ENCODE measurements around the gene OR2A14.

Gene OR2A14

GRCh38 chr7:144130730-144131129 lies 7.8 kb downstream of the OR2A14 start (continued):
- TF ChIP-seq POU6F1 (CRISPR knock-in tag; IDR thresholded peaks at IDR 0.05; ENCODE audit: borderline replicate concordance, low read depth) = no peak
- no peak for TF ChIP-seq ZC3H10 (CRISPR knock-in tag; IDR thresholded peaks at IDR 0.05)
- TF ChIP-seq ZNF70 (CRISPR knock-in tag; IDR thresholded peaks at IDR 0.05) = no peak
- TF ChIP-seq ZFP3 (CRISPR knock-in tag; IDR thresholded peaks at IDR 0.05) = no peak
- TF ChIP-seq SNAI2 (CRISPR knock-in tag; IDR thresholded peaks at IDR 0.05) = no peak
- no peak for TF ChIP-seq ARNTL (CRISPR knock-in tag; IDR thresholded peaks at IDR 0.05; ENCODE audit: borderline replicate concordance, low read depth)

GRCh38 chr7:144132262-144132661 lies 9.3 kb downstream of the OR2A14 start:
- TF ChIP-seq ZC3H10 (CRISPR knock-in tag; IDR thresholded peaks at IDR 0.05) (no peak), PATZ1 (CRISPR knock-in tag; IDR thresholded peaks at IDR 0.05; ENCODE audit: borderline replicate concordance) (no peak), TSHZ2 (CRISPR knock-in tag; IDR thresholded peaks at IDR 0.05) (no peak), BACH2 (CRISPR knock-in tag; IDR thresholded peaks at IDR 0.05; ENCODE audit: borderline replicate concordance) (no peak), CSDC2 (CRISPR knock-in tag; IDR thresholded peaks at IDR 0.05) (no peak), ZNF8 (CRISPR knock-in tag; IDR thresholded peaks at IDR 0.05) (no peak), ZFP30 (CRISPR knock-in tag; IDR thresholded peaks at IDR 0.05) (no peak), PPARA (CRISPR knock-in tag; IDR thresholded peaks at IDR 0.05; ENCODE audit: borderline replicate concordance) (no peak), ZNF70 (CRISPR knock-in tag; IDR thresholded peaks at IDR 0.05) (no peak), TCF4 (CRISPR knock-in tag; IDR thresholded peaks at IDR 0.05; ENCODE audit: borderline replicate concordance) (no peak)
- no peak for ATAC-seq

- TF ChIP-seq TSHZ2 (CRISPR knock-in tag; IDR thresholded peaks at IDR 0.05) = no peak
- no peak for TF ChIP-seq ARNTL (CRISPR knock-in tag; IDR thresholded peaks at IDR 0.05; ENCODE audit: borderline replicate concordance, low read depth)
- no peak for TF ChIP-seq CREB5 (CRISPR knock-in tag; IDR thresholded peaks at IDR 0.05; ENCODE audit: low read depth)
- TF ChIP-seq TOX (CRISPR knock-in tag; IDR thresholded peaks at IDR 0.05; ENCODE audit: borderline replicate concordance) = no peak
- TF ChIP-seq CSRNP3 (CRISPR knock-in tag; IDR thresholded peaks at IDR 0.05) = no peak
- TF ChIP-seq TCF4 (CRISPR knock-in tag; IDR thresholded peaks at IDR 0.05; ENCODE audit: borderline replicate concordance) = no peak
- TF ChIP-seq POU6F1 (CRISPR knock-in tag; IDR thresholded peaks at IDR 0.05; ENCODE audit: borderline replicate concordance, low read depth) = no peak
- no peak for TF ChIP-seq ZC3H10 (CRISPR knock-in tag; IDR thresholded peaks at IDR 0.05)
- TF ChIP-seq SNAI2 (CRISPR knock-in tag; IDR thresholded peaks at IDR 0.05) = no peak
- TF ChIP-seq ZFP30 (CRISPR knock-in tag; IDR thresholded peaks at IDR 0.05) = no peak
- TF ChIP-seq CSDC2 (CRISPR knock-in tag; IDR thresholded peaks at IDR 0.05) = no peak
- no peak for ATAC-seq
Measured at GRCh38 chr7:144133307-144133706, 10.3 kb downstream of the OR2A14 start.
